ENCODE measurements around the gene TP53I11. TPM values are rescaled to one million over a fixed set of nuclear protein-coding genes. Genes with fewer than 3 reads are reported as not detected.

TP53I11 gene
- total RNA-seq, 1 experiment from 2014 or later = 94.2 TPM

- Histone ChIP-seq H4K8ac (replicated peaks; ENCODE audit: insufficient read length, low read depth, low read length) (no peak overlapping the region), H3K9me3 (ENCODE audit: control insufficient read depth, low read depth, low read length) (no peaks in the 10 kb centered on the region), H4K91ac (ENCODE audit: insufficient read length, low read depth, low read length) (no peak overlapping the region), H2BK5ac (ENCODE audit: insufficient read length, low read length) (no peak overlapping the region), H3K79me1 (ENCODE audit: insufficient read depth, low read depth, low read length, poor library complexity, severe bottlenecking) (no peaks in the 10 kb centered on the region), H3K56ac (ENCODE audit: insufficient read length, low read depth, low read length) (no peak overlapping the region), H3K4me2 (ENCODE audit: insufficient read depth, insufficient read length, low read length) (no peak overlapping the region), H2BK120ac (ENCODE audit: low read depth, low read length, poor library complexity, severe bottlenecking) (no peak overlapping the region), H4K5ac (ENCODE audit: insufficient read length, low read depth, low read length) (no peak overlapping the region), H3K79me2 (ENCODE audit: insufficient read depth, low read length) (no peaks in the 10 kb centered on the region), H2AFZ (ENCODE audit: low read length) (no peak overlapping the region), H3K23me2 (ENCODE audit: insufficient read length, low read depth, low read length, poor library complexity, severe bottlenecking) (no peaks in the 10 kb centered on the region), H3K9ac (ENCODE audit: extremely low read depth, insufficient read length, low read length) (no peak overlapping the region), H3K23ac (ENCODE audit: insufficient read length, low read depth, low read length) (no peak overlapping the region), H2BK12ac (ENCODE audit: insufficient read length, low read depth, low read length) (no peak overlapping the region), H2BK15ac (ENCODE audit: low read depth, low read length) (no peak overlapping the region), H3K27ac (ENCODE audit: insufficient read length, low read depth, low read length) (no peak overlapping the region), H3K14ac (ENCODE audit: insufficient read depth, low read length) (no peak overlapping the region), H3K4me1 (ENCODE audit: insufficient read depth, low read length) (peaks cover 2% of the 10 kb centered on the region; the same call in 1 of the 2 replicates), H3T11ph (ENCODE audit: low read length) (no peak overlapping the region), H2BK20ac (ENCODE audit: low read depth, low read length, poor library complexity, severe bottlenecking) (no peak overlapping the region), H4K20me1 (ENCODE audit: control insufficient read depth, insufficient read depth, insufficient read length) (no peaks in the 10 kb centered on the region), H3K4ac (ENCODE audit: low read depth, low read length) (no peak overlapping the region), H3K27me3 (ENCODE audit: insufficient read depth, low read length) (no peaks in the 10 kb centered on the region), H2AK5ac (ENCODE audit: insufficient read length, low read length) (no peak overlapping the region), H3K18ac (ENCODE audit: insufficient read length, low read depth, low read length) (no peak overlapping the region)
- WGBS (ENCODE audit: extremely low coverage, insufficient read length, low lambda C conversion rate) = no CpG with 5 or more reads among the region's 2 CpGs
- H3K4me1 Mint-ChIP-seq = peaks cover 21 to 30% of the 10 kb centered on the region in 2 experiments
- TF ChIP-seq CTCF (conservative IDR thresholded peaks at IDR 0.05) = no peak
- no peaks in the 10 kb centered on the region; a peak in 1 of 5 replicates for H3K9me3 Mint-ChIP-seq
- no peak for DNase-seq
- H3K27ac Mint-ChIP-seq = no peak overlapping the region
- H3K27me3 Mint-ChIP-seq (ENCODE audit: low read depth) = peaks cover 1% of the 10 kb centered on the region
- no peak overlapping the region for H3K4me3 Mint-ChIP-seq
- H3K36me3 Mint-ChIP-seq (ENCODE audit: insufficient read depth in 1 of 3, low read depth in 3 of 3) = no peaks in the 10 kb centered on the region; a peak in 1 of 7 replicates
Measured at GRCh38 chr11:44914105-44914504, 36.6 kb downstream of the TP53I11 start.
